MM.1S (cell line): ENCODE data around the gene ALDH2.

Experiments used
- DNase-seq: peaks from one replicate; pipeline ENCODE4 v3.0.0-alpha.2; 2015
- H2AFZ ChIP-seq: fragments of 300-600 bp; sonication (generic); 2 replicates; pipeline ENCODE4 v1.6.0; 2016; ENCODE audit warnings: antibody characterized with exemption, low read length
- H3F3A ChIP-seq: fragments of 300-600 bp; sonication (generic); 2 replicates; pipeline ENCODE4 v1.6.1; 2016; ENCODE audit warnings: mild to moderate bottlenecking, antibody characterized with exemption, low read length, moderate library complexity, mixed read lengths; ENCODE audit not compliant: insufficient read depth
- H3K27ac ChIP-seq: fragments of 300-600 bp; sonication (generic); 2 replicates; pipeline ENCODE4 v1.5.1; 2016; ENCODE audit warnings: mild to moderate bottlenecking, low read length
- H3K27me3 ChIP-seq: fragments of 300-600 bp; sonication (generic); replicated peaks from 2 replicates; pipeline ENCODE4 v1.6.0; 2016; ENCODE audit warnings: low read length; ENCODE audit not compliant: insufficient read depth
- H3K36me3 ChIP-seq: fragments of 300-600 bp; sonication (generic); replicated peaks from 2 replicates; pipeline ENCODE4 v1.6.1; 2016; ENCODE audit warnings: mild to moderate bottlenecking, low read length, mixed read lengths; ENCODE audit not compliant: insufficient read depth
- H3K4me1 ChIP-seq: fragments of 300-600 bp; sonication (generic); 2 replicates; pipeline ENCODE4 v1.6.1; 2016; ENCODE audit warnings: low read length, mixed read lengths
- H3K4me2 ChIP-seq: fragments of 300-600 bp; sonication (generic); 2 replicates; pipeline ENCODE4 v1.6.0; 2016; ENCODE audit warnings: low read depth, low read length
- H3K4me3 ChIP-seq: fragments of 300-600 bp; sonication (generic); 2 replicates; pipeline ENCODE4 v1.5.1; 2016; ENCODE audit warnings: low read length, mixed read lengths
- H3K79me2 ChIP-seq: fragments of 300-600 bp; sonication (generic); 2 replicates; pipeline ENCODE4 v1.6.1; 2016; ENCODE audit warnings: mixed run types, low read length, mixed read lengths
- H3K9ac ChIP-seq: fragments of 300-600 bp; sonication (generic); 2 replicates; pipeline ENCODE4 v1.6.1; 2016; ENCODE audit warnings: low read length, mixed read lengths
- H3K9me2 ChIP-seq: fragments of 300-600 bp; sonication (generic); replicated peaks from 2 replicates; pipeline ENCODE4 v1.6.1; 2016; ENCODE audit warnings: mild to moderate bottlenecking, low read length, mixed read lengths; ENCODE audit not compliant: insufficient read depth
- H3K9me3 ChIP-seq: fragments of 300-600 bp; sonication (generic); replicated peaks from 2 replicates; pipeline ENCODE4 v1.6.1; 2016; ENCODE audit warnings: mild to moderate bottlenecking, low read length, mixed read lengths; ENCODE audit not compliant: insufficient read depth
- H4K20me1 ChIP-seq: fragments of 300-600 bp; sonication (generic); 2 replicates; pipeline ENCODE4 v1.6.1; 2016; ENCODE audit warnings: mild to moderate bottlenecking, low read length, moderate library complexity, mixed read lengths; ENCODE audit not compliant: insufficient read depth
- CTCF ChIP-seq: fragments of 300-600 bp; sonication (generic); IDR thresholded peaks from 2 replicates; pipeline ENCODE4 v1.5.1; 2016; ENCODE audit warnings: antibody characterized with exemption, low read length, mixed read lengths
- EZH2 ChIP-seq: fragments of 300-600 bp; sonication (generic); optimal IDR thresholded peaks from 2 replicates; pipeline ENCODE3; 2017; ENCODE audit warnings: low read depth, mild to moderate bottlenecking, antibody characterized with exemption, low read length, mixed read lengths
- EZH2phosphoT487 ChIP-seq: fragments of 300-600 bp; sonication (generic); IDR thresholded peaks from 2 replicates; pipeline ENCODE4 v1.6.1; 2018; ENCODE audit warnings: antibody characterized with exemption, low read length

Gene ALDH2

GRCh38 chr12:111825509-111825908, 58.8 kb downstream of the ALDH2 start:
- no peak for TF ChIP-seq EZH2
- TF ChIP-seq EZH2phosphoT487 = no peak
- no peak for TF ChIP-seq CTCF
- no peak overlapping the region for H3K4me2 ChIP-seq
- no peaks in the 10 kb centered on the region for H3K27me3 ChIP-seq
- no peaks in the 10 kb centered on the region for H3K36me3 ChIP-seq
- DNase-seq = no peak
- H4K20me1 ChIP-seq = no peaks in the 10 kb centered on the region
- no peaks in the 10 kb centered on the region for H3K9me3 ChIP-seq
- no peak overlapping the region for H3K9ac ChIP-seq
- H3K4me1 ChIP-seq = no peaks in the 10 kb centered on the region
- no peak overlapping the region for H2AFZ ChIP-seq
- H3K27ac ChIP-seq = no peak overlapping the region
- no peaks in the 10 kb centered on the region for H3K79me2 ChIP-seq
- no peaks in the 10 kb centered on the region for H3K9me2 ChIP-seq
- no peaks in the 10 kb centered on the region for H3F3A ChIP-seq
- no peak overlapping the region for H3K4me3 ChIP-seq

- H3K79me2 ChIP-seq = no peaks in the 10 kb centered on the region
- no peak for DNase-seq
- no peaks in the 10 kb centered on the region for H3K4me1 ChIP-seq
- H3K4me2 ChIP-seq = no peak overlapping the region
- no peak overlapping the region for H2AFZ ChIP-seq
- H3F3A ChIP-seq = no peaks in the 10 kb centered on the region
- H3K9ac ChIP-seq = no peak overlapping the region
- no peaks in the 10 kb centered on the region for H3K36me3 ChIP-seq
- no peaks in the 10 kb centered on the region for H4K20me1 ChIP-seq
- H3K4me3 ChIP-seq = no peak overlapping the region
- no peaks in the 10 kb centered on the region for H3K9me3 ChIP-seq
- TF ChIP-seq CTCF (no peak), EZH2phosphoT487 (no peak), EZH2 (no peak)
- H3K9me2 ChIP-seq = no peaks in the 10 kb centered on the region
- H3K27ac ChIP-seq = no peak overlapping the region
- no peaks in the 10 kb centered on the region for H3K27me3 ChIP-seq
These were observed 59.6 kb downstream of the ALDH2 start for GRCh38 chr12:111826316-111826715.

GRCh38 chr12:111826992-111827391, 60.3 kb downstream of the ALDH2 start:
- no peak overlapping the region for H3K9ac ChIP-seq
- H3K9me2 ChIP-seq = no peaks in the 10 kb centered on the region
- TF ChIP-seq CTCF = no peak
- TF ChIP-seq EZH2 = no peak
- no peak for TF ChIP-seq EZH2phosphoT487
- no peaks in the 10 kb centered on the region for H3F3A ChIP-seq
- no peaks in the 10 kb centered on the region for H3K4me1 ChIP-seq
- H3K4me2 ChIP-seq = no peak overlapping the region
- no peaks in the 10 kb centered on the region for H3K9me3 ChIP-seq
- H3K79me2 ChIP-seq = no peaks in the 10 kb centered on the region
- no peaks in the 10 kb centered on the region for H3K36me3 ChIP-seq
- no peak overlapping the region for H3K27ac ChIP-seq
- no peaks in the 10 kb centered on the region for H4K20me1 ChIP-seq
- DNase-seq = no peak
- no peak overlapping the region for H3K4me3 ChIP-seq
- H2AFZ ChIP-seq = no peak overlapping the region
- H3K27me3 ChIP-seq = no peaks in the 10 kb centered on the region
